ENCODE measurements around the gene TPCN2. TPM values are rescaled to one million over a fixed set of nuclear protein-coding genes. Genes with fewer than 3 reads are reported as not detected.
A peak's percentile ranks its signal among the peaks of the same experiment; 100 is the strongest.

The TPCN2 gene
- total RNA-seq, 1 donor from 2014 or later: 6.8 TPM

DNA sequence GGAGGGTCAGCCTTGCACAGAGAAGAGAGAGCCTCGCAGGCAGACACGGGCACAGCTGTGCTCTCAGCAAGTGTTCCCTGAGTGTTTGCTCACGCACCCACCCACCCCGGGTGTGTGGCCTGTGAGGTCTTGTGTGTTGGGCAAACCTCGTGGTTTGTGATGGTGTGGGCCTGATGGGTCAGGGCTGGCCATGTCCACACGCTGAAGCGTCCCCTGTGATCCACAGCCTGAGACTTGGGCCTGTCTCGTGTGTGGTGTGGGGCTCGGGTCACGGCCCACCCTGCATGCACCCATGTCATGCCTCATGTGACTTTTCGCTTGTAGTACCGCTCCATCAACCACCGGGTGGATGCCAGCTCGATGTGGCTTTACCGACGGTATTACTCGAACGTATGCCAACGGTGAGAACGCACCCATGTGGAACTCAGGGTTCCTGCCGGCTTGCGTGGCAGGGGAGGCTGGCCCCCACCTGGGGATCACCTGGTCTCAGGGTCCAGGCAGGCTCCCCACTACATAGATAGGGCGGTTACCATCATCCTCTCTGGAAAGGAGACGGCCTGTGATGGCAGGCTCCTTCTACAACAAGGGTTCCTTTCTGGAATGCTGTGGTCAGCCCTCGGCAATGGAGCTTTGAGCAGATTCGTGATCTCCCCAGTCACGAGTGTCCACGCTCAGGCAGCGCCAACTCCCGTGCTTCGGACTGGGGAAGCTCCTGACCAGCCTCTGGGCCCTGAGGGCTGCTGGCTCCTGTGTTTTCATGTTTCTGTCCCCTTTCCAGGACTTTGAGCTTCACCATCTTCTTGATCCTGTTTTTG lies 5.9 kb downstream of the TPCN2 start:
- Histone ChIP-seq H3K27ac (ENCODE audit: low read depth, low read length) (no peak overlapping the region), H3K36me3 (ENCODE audit: control insufficient read depth in 3 of 3, insufficient read depth in 3 of 3, low read length in 3 of 3) (peaks cover 18 to 23% (median 22%) of the 10 kb centered on the region in 3 donors), H3K4me3 (ENCODE audit: low read length in 3 of 3) (no peak overlapping the region), H3K4me1 (ENCODE audit: control insufficient read depth in 3 of 3, insufficient read depth in 3 of 3, low read length in 3 of 3) (peaks cover 19 to 42% (median 20%) of the 10 kb centered on the region in 3 donors), H3K9me3 (ENCODE audit: control insufficient read depth in 3 of 3, low read length in 3 of 3) (no peaks in the 10 kb centered on the region), H3K9ac (ENCODE audit: low read depth in 1 of 3, low read length in 3 of 3) (no peak overlapping the region), H3K27me3 (ENCODE audit: control insufficient read depth in 3 of 3, insufficient read depth in 3 of 3, low read length in 3 of 3) (no peaks in the 10 kb centered on the region)

DNA sequence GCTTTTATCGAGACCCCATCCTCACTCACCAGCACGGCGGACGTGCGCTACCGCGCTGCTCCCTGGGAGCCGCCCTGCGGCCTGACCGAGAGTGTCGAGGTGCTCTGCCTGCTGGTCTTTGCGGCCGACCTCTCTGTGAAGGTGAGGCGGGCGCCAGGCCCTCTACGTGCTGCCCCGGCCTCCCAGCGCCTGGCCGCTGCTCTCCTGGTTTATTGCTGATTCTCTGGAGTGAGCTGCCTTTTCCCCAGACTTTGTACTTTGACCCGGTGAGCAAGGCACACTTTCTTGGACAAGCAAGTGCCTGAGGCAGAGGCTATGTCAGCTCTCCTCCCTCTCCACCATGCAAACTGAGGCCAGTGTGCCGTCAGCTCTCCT lies 6.5 kb downstream of the TPCN2 start:
- Histone ChIP-seq H3K9me3 (ENCODE audit: control insufficient read depth in 3 of 3, low read length in 3 of 3) (no peaks in the 10 kb centered on the region), H3K27me3 (ENCODE audit: control insufficient read depth in 3 of 3, insufficient read depth in 3 of 3, low read length in 3 of 3) (no peaks in the 10 kb centered on the region), H3K9ac (ENCODE audit: low read depth in 1 of 3, low read length in 3 of 3) (no peak overlapping the region), H3K4me1 (ENCODE audit: control insufficient read depth in 3 of 3, insufficient read depth in 3 of 3, low read length in 3 of 3) (peaks cover 13 to 36% (median 15%) of the 10 kb centered on the region in 3 donors), H3K4me3 (ENCODE audit: low read length in 3 of 3) (no peak overlapping the region), H3K27ac (ENCODE audit: low read depth, low read length) (no peak overlapping the region), H3K36me3 (ENCODE audit: control insufficient read depth in 3 of 3, insufficient read depth in 3 of 3, low read length in 3 of 3) (peaks cover 24 to 28% (median 25%) of the 10 kb centered on the region in 3 donors)

DNA sequence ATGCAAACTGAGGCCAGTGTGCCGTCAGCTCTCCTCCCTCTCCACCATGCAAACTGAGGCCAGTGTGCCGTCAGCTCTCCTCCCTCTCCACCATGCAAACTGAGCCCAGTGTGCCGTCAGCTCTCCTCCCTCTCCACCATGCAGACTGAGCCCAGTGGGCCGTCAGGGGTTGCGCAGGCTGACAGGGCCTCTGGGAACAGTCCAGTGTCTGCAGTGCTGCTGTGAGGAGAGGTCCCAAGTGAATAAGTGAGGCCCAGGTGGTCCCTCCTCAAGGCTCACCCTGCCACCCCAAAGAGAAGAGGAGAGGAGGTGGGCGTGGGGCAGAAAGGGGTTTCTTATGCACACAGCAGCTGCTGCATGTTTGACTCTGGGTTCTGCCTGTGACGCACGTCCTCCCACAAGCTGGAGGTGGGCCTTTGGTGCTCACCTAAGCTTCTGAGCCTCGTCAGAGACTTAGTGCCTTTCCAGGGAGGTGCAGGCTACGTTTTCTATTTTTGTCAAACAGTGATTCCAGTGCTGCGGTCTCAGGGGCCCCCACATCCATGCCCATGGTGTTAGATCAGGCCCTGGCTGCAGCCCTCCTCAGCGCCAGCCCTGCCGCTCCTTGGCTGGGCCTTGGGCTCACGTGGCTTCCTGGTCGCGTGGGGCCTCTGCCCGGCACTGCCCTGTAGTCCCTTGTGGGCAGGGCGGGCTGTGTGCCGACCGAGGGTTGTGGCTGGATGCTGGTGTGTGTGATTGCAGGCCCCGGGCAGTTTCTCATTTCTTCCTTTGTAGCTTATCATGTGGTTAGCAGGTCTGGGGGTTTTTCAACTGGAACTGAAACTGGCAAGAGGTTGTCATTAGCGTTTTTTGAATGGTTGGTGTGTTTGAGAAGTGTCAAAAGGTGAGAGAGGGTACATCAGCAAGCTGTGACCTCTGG lies 7.1 kb downstream of the TPCN2 start:
- peaks cover 8 to 30% (median 12%) of the 10 kb centered on the region in 3 donors for H3K4me1 ChIP-seq (ENCODE audit: control insufficient read depth in 3 of 3, insufficient read depth in 3 of 3, low read length in 3 of 3)
- H3K36me3 ChIP-seq (ENCODE audit: control insufficient read depth in 3 of 3, insufficient read depth in 3 of 3, low read length in 3 of 3): peaks cover 24 to 31% (median 25%) of the 10 kb centered on the region in 3 donors

DNA sequence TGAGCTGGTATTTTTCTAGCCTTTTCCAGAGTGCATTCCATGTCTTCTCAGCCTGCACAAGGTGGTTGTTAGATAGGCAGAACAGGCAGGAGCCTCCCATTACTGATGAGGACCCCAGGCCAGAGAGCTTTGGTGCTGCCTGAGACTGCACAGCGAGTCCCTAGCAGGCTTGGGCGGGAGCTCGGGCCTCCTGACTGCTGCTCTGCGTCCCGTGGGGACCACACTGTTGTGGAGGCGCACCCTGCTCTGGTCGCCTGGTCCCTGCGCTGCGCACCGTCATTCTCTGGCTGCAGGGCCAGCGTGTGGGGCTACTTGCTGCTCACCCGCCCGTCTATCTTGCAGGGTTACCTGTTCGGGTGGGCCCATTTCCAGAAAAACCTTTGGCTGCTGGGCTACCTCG lies 8.5 kb downstream of the TPCN2 start:
- Histone ChIP-seq H3K4me1 (ENCODE audit: control insufficient read depth in 3 of 3, insufficient read depth in 3 of 3, low read length in 3 of 3) (peaks cover 4 to 19% (median 5%) of the 10 kb centered on the region in 3 donors), H3K27me3 (ENCODE audit: control insufficient read depth in 3 of 3, insufficient read depth in 3 of 3, low read length in 3 of 3) (no peaks in the 10 kb centered on the region), H3K9ac (ENCODE audit: low read depth in 1 of 3, low read length in 3 of 3) (no peak overlapping the region), H3K4me3 (ENCODE audit: low read length in 3 of 3) (no peak overlapping the region), H3K27ac (ENCODE audit: low read depth, low read length) (no peak overlapping the region), H3K9me3 (ENCODE audit: control insufficient read depth in 3 of 3, low read length in 3 of 3) (no peaks in the 10 kb centered on the region), H3K36me3 (ENCODE audit: control insufficient read depth in 3 of 3, insufficient read depth in 3 of 3, low read length in 3 of 3) (peaks cover 24 to 31% (median 29%) of the 10 kb centered on the region in 3 donors)

More for the DNA sequence above, 7.1 kb downstream of the TPCN2 start:
- H3K27me3 ChIP-seq (ENCODE audit: control insufficient read depth in 3 of 3, insufficient read depth in 3 of 3, low read length in 3 of 3): no peaks in the 10 kb centered on the region
- H3K9me3 ChIP-seq (ENCODE audit: control insufficient read depth in 3 of 3, low read length in 3 of 3): no peaks in the 10 kb centered on the region
- no peak overlapping the region for H3K27ac ChIP-seq (ENCODE audit: low read depth, low read length)
- no peak overlapping the region for H3K4me3 ChIP-seq (ENCODE audit: low read length in 3 of 3)
- H3K9ac ChIP-seq (ENCODE audit: low read depth in 1 of 3, low read length in 3 of 3): peak overlapping the region in 1 of 3 donors; percentile 40

- H3K27ac ChIP-seq (ENCODE audit: low read depth, low read length): no peak overlapping the region
- no peak overlapping the region for H3K4me3 ChIP-seq (ENCODE audit: low read length in 3 of 3)
- no peaks in the 10 kb centered on the region for H3K9me3 ChIP-seq (ENCODE audit: control insufficient read depth in 3 of 3, low read length in 3 of 3)
- peaks cover 4 to 15% (median 5%) of the 10 kb centered on the region in 3 donors for H3K4me1 ChIP-seq (ENCODE audit: control insufficient read depth in 3 of 3, insufficient read depth in 3 of 3, low read length in 3 of 3)
- peaks cover 24 to 31% (median 31%) of the 10 kb centered on the region in 3 donors for H3K36me3 ChIP-seq (ENCODE audit: control insufficient read depth in 3 of 3, insufficient read depth in 3 of 3, low read length in 3 of 3)
- H3K9ac ChIP-seq (ENCODE audit: low read depth in 1 of 3, low read length in 3 of 3): no peak overlapping the region
- no peaks in the 10 kb centered on the region for H3K27me3 ChIP-seq (ENCODE audit: control insufficient read depth in 3 of 3, insufficient read depth in 3 of 3, low read length in 3 of 3)
Measured at GRCh38 chr11:69057801-69058200, 9.1 kb downstream of the TPCN2 start.

- H3K36me3 ChIP-seq (ENCODE audit: control insufficient read depth in 3 of 3, insufficient read depth in 3 of 3, low read length in 3 of 3): peaks cover 29 to 35% (median 31%) of the 10 kb centered on the region in 3 donors
Measured at GRCh38 chr11:69058511-69059270, 10.0 kb downstream of the TPCN2 start.

DNA sequence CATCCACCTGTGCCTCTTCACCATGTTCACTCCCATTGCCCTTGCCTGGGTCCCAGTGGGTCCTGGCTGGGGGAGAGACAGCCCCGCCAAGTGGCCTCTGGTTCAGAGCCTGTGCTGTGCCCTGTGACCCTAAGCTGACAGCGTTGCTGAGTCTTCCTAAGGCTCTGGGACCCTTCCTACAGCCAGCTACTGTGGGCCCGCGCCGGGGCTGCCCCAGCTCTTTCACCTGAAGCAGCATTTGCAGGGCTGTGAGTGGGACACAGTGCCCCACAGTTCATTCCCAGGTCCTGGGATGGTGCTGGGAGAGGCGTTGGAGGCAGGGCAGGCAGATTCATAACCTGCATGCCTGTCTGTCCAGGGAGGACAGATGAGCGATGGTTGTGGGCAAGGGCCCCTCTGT lies 10.7 kb downstream of the TPCN2 start:
- peaks cover 4 to 12% (median 5%) of the 10 kb centered on the region in 3 donors for H3K4me1 ChIP-seq (ENCODE audit: control insufficient read depth in 3 of 3, insufficient read depth in 3 of 3, low read length in 3 of 3)
- no peak overlapping the region for H3K9ac ChIP-seq (ENCODE audit: low read depth in 1 of 3, low read length in 3 of 3)
- H3K9me3 ChIP-seq (ENCODE audit: control insufficient read depth in 3 of 3, low read length in 3 of 3): no peaks in the 10 kb centered on the region
- no peak overlapping the region for H3K4me3 ChIP-seq (ENCODE audit: low read length in 3 of 3)
- H3K36me3 ChIP-seq (ENCODE audit: control insufficient read depth in 3 of 3, insufficient read depth in 3 of 3, low read length in 3 of 3): peaks cover 26 to 35% (median 28%) of the 10 kb centered on the region in 3 donors
- H3K27me3 ChIP-seq (ENCODE audit: control insufficient read depth in 3 of 3, insufficient read depth in 3 of 3, low read length in 3 of 3): no peaks in the 10 kb centered on the region
- no peak overlapping the region for H3K27ac ChIP-seq (ENCODE audit: low read depth, low read length)

More at GRCh38 chr11:69058511-69059270, 10.0 kb downstream of the TPCN2 start:
- Histone ChIP-seq H3K9me3 (ENCODE audit: control insufficient read depth in 3 of 3, low read length in 3 of 3) (no peaks in the 10 kb centered on the region), H3K4me1 (ENCODE audit: control insufficient read depth in 3 of 3, insufficient read depth in 3 of 3, low read length in 3 of 3) (peaks cover 4 to 12% (median 5%) of the 10 kb centered on the region in 3 donors), H3K4me3 (ENCODE audit: low read length in 3 of 3) (no peak overlapping the region), H3K9ac (ENCODE audit: low read depth in 1 of 3, low read length in 3 of 3) (no peak overlapping the region), H3K27ac (ENCODE audit: low read depth, low read length) (no peak overlapping the region), H3K27me3 (ENCODE audit: control insufficient read depth in 3 of 3, insufficient read depth in 3 of 3, low read length in 3 of 3) (no peaks in the 10 kb centered on the region)

GRCh38 chr11:69059985-69060384 lies 11.3 kb downstream of the TPCN2 start:
- no peaks in the 10 kb centered on the region for H3K9me3 ChIP-seq (ENCODE audit: control insufficient read depth in 3 of 3, low read length in 3 of 3)
- H3K36me3 ChIP-seq (ENCODE audit: control insufficient read depth in 3 of 3, insufficient read depth in 3 of 3, low read length in 3 of 3): peaks cover 20 to 33% (median 24%) of the 10 kb centered on the region in 3 donors
- H3K27ac ChIP-seq (ENCODE audit: low read depth, low read length): no peak overlapping the region
- H3K4me3 ChIP-seq (ENCODE audit: low read length in 3 of 3): no peak overlapping the region
- H3K4me1 ChIP-seq (ENCODE audit: control insufficient read depth in 3 of 3, insufficient read depth in 3 of 3, low read length in 3 of 3): peaks cover 4 to 12% (median 5%) of the 10 kb centered on the region in 3 donors
- H3K27me3 ChIP-seq (ENCODE audit: control insufficient read depth in 3 of 3, insufficient read depth in 3 of 3, low read length in 3 of 3): no peaks in the 10 kb centered on the region
- no peak overlapping the region for H3K9ac ChIP-seq (ENCODE audit: low read depth in 1 of 3, low read length in 3 of 3)

Data from skeletal muscle tissue (tissue), 4 donors.